PFSK-1 (cell line): ENCODE measurements around the gene TCF4.

Experiments
- POLR2AphosphoS5 ChIP-seq: IDR thresholded peaks from 2 replicates; pipeline ENCODE4 v1.6.1; 2012; ENCODE audit warnings: low read depth, mild to moderate bottlenecking, control low read depth, low read length, moderate library complexity
- SIN3A ChIP-seq: IDR thresholded peaks from 2 replicates; pipeline ENCODE4 v1.6.1; 2012; ENCODE audit warnings: mild to moderate bottlenecking, low read length, moderate library complexity, borderline replicate concordance; ENCODE audit not compliant: insufficient read depth
- TAF1 ChIP-seq: IDR thresholded peaks from 2 replicates; pipeline ENCODE4 v1.6.1; 2012; ENCODE audit warnings: low read length, control low read depth, borderline replicate concordance; ENCODE audit not compliant: insufficient read depth
- TF ChIP-seq, protein P1 (sequence below), 2 experiments: IDR thresholded peaks; 2 replicates each; pipeline versions ENCODE4 v1.6.1 to v1.8.0; 2011 to 2012; ENCODE audit warnings: low read depth in 2 of 2, low read length in 2 of 2, control low read depth in 1 of 2, inconsistent platforms in 1 of 2, mild to moderate bottlenecking in 1 of 2, moderate library complexity in 1 of 2; ENCODE audit not compliant: insufficient read depth in 1 of 2

DNA sequence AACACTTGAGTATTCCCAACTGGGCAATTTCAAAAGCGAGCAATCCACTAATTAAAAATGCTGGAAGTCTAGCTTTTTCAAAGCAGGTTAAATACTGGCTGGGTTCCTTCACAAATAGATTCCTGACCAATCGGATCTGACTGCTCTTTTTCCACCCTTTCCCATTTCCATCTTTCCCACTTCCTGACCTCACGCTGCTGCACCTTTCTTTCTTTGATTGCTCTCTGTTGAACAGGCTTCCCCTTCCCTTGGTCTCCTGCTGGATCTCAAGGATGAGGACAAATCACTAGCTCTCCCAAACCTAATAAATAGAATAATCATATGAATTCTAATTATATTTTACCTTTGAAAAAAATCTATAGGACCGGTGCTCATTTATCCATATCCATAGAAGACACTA lies 121.2 kb downstream of the TCF4 start:
- TF ChIP-seq, protein P1, sequence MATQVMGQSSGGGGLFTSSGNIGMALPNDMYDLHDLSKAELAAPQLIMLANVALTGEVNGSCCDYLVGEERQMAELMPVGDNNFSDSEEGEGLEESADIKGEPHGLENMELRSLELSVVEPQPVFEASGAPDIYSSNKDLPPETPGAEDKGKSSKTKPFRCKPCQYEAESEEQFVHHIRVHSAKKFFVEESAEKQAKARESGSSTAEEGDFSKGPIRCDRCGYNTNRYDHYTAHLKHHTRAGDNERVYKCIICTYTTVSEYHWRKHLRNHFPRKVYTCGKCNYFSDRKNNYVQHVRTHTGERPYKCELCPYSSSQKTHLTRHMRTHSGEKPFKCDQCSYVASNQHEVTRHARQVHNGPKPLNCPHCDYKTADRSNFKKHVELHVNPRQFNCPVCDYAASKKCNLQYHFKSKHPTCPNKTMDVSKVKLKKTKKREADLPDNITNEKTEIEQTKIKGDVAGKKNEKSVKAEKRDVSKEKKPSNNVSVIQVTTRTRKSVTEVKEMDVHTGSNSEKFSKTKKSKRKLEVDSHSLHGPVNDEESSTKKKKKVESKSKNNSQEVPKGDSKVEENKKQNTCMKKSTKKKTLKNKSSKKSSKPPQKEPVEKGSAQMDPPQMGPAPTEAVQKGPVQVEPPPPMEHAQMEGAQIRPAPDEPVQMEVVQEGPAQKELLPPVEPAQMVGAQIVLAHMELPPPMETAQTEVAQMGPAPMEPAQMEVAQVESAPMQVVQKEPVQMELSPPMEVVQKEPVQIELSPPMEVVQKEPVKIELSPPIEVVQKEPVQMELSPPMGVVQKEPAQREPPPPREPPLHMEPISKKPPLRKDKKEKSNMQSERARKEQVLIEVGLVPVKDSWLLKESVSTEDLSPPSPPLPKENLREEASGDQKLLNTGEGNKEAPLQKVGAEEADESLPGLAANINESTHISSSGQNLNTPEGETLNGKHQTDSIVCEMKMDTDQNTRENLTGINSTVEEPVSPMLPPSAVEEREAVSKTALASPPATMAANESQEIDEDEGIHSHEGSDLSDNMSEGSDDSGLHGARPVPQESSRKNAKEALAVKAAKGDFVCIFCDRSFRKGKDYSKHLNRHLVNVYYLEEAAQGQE (IDR thresholded peaks at IDR 0.05; ENCODE audit: insufficient read depth in 1 of 2, low read depth in 2 of 2, low read length in 2 of 2) = no peak
- TF ChIP-seq POLR2AphosphoS5 (no peak), SIN3A (no peak), TAF1 (no peak)
